ENCODE measurements around the gene ZNF324. TPM values are rescaled to one million over a fixed set of nuclear protein-coding genes. Genes with fewer than 3 reads are reported as not detected.

The ZNF324 gene
- total and polyA plus RNA-seq, 9 of the 15 experiments (the other 6 are each of a cell fraction or from before 2014, with no cell fraction given) = 0.92 to 16.4 (median 5.3) TPM

DNA sequence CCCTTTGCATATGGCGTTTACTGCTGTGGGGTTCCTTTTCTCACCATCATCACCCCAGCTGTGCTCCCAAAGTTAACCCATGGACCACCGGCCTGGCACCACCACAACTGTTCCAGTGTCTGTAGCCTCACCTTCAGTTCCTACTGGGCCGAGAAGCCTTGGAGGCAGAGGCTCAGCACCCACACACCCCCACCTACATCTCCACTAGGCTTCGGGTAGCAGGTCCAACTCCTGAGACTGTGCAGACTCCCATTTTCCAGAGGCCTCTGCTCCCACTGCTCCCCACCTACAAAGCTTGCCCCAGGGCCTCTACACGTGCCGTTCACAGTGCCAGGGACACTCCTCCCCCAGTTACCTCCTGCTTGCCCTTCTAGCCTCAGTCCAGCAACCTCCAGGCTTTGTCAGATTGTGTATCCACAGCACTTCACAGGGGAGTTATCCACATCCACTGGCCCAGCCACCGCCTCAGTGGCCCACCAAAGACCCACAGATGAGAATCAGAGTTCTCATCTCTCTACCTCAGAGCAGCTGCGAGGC is 30.8 kb downstream of the ZNF324 start:
- H3K9me1 ChIP-seq (ENCODE audit: control insufficient read depth, insufficient read depth, low read length) = no peaks in the 10 kb centered on the region
- peak overlapping the region; percentile 67 for H3K4me3 ChIP-seq
- POLR2A ChIA-PET = interaction anchor here (3.1 kb wide), 1 partner anchor 22 kb away, joined by 14 read pairs; the partner anchor contains the start of gene ZBTB45
- in situ Hi-C loops (cut with MboI) = no loop called here
- H3K27ac ChIP-seq (ENCODE audit: extremely low read depth, low read depth, low read length) = no peak overlapping the region; the same call in 1 of the 3 replicates
- BruUV-seq (replicated peaks) = no TSS peak
- 25% methylated on average over 8 of the region's 8 CpGs for WGBS (ENCODE audit: insufficient coverage, low coverage, missing lambda C conversion rate)
- peaks cover 22 to 32% of the 10 kb centered on the region in 2 experiments; a peak in 4 of 5 replicates for H3K4me1 ChIP-seq (replicated peaks in 1 of 2; ENCODE audit: control insufficient read depth in 2 of 2, insufficient read depth in 2 of 2, low read length in 2 of 2)
- H3K79me2 ChIP-seq (ENCODE audit: control insufficient read depth, insufficient read depth, low read length) = peaks cover 49% of the 10 kb centered on the region
- CTCF ChIA-PET (ENCODE audit: low intra/inter-chr PET ratio) = no interaction called here
- no peaks in the 10 kb centered on the region for H4K20me1 ChIP-seq (replicated peaks; ENCODE audit: control insufficient read depth, insufficient read depth, low read length)
- peak overlapping the region; percentile 97 for H3K4me2 ChIP-seq (ENCODE audit: insufficient read depth, low read length)
- DNase-seq (ENCODE audit: extremely low read depth in 1 of 4, low spot score in 3 of 4) (peak in 1 of 4 experiments; percentile 37), ATAC-seq (no peak), FAIRE-seq (no peak)
- no peak overlapping the region for H2AFZ ChIP-seq (ENCODE audit: low read depth, low read length)
- peak overlapping the region; percentile 80 to 99 for H3K9ac ChIP-seq (ENCODE audit: insufficient read depth in 1 of 2, low read depth in 2 of 2, low read length in 2 of 2)
- H3K27me3 ChIP-seq (ENCODE audit: control insufficient read depth in 2 of 2, insufficient read depth in 2 of 2, low read length in 2 of 2) = no peaks in the 10 kb centered on the region
- intact Hi-C loops (cut with micrococcal nuclease) = no loop called here
- peaks cover 4% of the 10 kb centered on the region; the same call in 1 of the 3 replicates for H3K36me3 ChIP-seq (ENCODE audit: control insufficient read depth, insufficient read depth, low read length)
- H3K9me3 ChIP-seq (replicated peaks; ENCODE audit: control insufficient read depth, insufficient read depth, low read depth, low read length) = no peaks in the 10 kb centered on the region
- no peak for TF ChIP-seq PRPF4 (IDR thresholded peaks at IDR 0.05; ENCODE audit: insufficient read depth, low read depth, low read length, poor library complexity, severe bottlenecking)
- TF ChIP-seq KHSRP (IDR thresholded peaks at IDR 0.05) = no peak
- TF ChIP-seq ZBTB7A (IDR thresholded peaks at IDR 0.05; ENCODE audit: borderline replicate concordance, control insufficient read depth, low read depth, low read length) = peak; percentile 29; the same call in 1 of the 2 replicates
- TF ChIP-seq BHLHE40 (IDR thresholded peaks at IDR 0.05; ENCODE audit: low read length) = peak; percentile 12; the same call in 1 of the 2 replicates
- TF ChIP-seq STAG1 (CRISPR knock-in tag; IDR thresholded peaks at IDR 0.05; ENCODE audit: borderline replicate concordance) = 0 out of 2 replicates have a peak, but pooled peaks have one; percentile 25
- 0 out of 2 replicates have a peak, but pooled peaks have one; percentile 51 for TF ChIP-seq ZC3H4 (CRISPR knock-in tag; IDR thresholded peaks at IDR 0.05; ENCODE audit: borderline replicate concordance)

All from K562 (cell line).